IPS DF 4.7 (cell line): ENCODE measurements around the gene COLGALT1.
"Not testable (repeated sequence)": the region's sequence is repeated elsewhere in the genome, so short reads cannot be mapped to it uniquely, and the experiment has no call there.

Experiments
- DNase-seq: peaks from one replicate; pipeline ENCODE4 v3.0.0-alpha.2; 2013; ENCODE audit warnings: low spot score; ENCODE audit errors: extremely low read depth

The COLGALT1 gene

GRCh38 chr19:17532557-17532956 is 22.9 kb upstream of the COLGALT1 start:
- no peak for DNase-seq

- DNase-seq = no peak
Observed at GRCh38 chr19:17534767-17535166, 20.7 kb upstream of the COLGALT1 start.

GRCh38 chr19:17536955-17537354 is 18.5 kb upstream of the COLGALT1 start:
- DNase-seq = no peak

- DNase-seq = no peak
Observed at GRCh38 chr19:17538684-17539237, 16.7 kb upstream of the COLGALT1 start.

GRCh38 chr19:17539238-17540117 is 16.0 kb upstream of the COLGALT1 start:
- peak; percentile 92 for DNase-seq

- DNase-seq = no peak
Observed at GRCh38 chr19:17540174-17540573, 15.3 kb upstream of the COLGALT1 start.

GRCh38 chr19:17541184-17541759 is 14.2 kb upstream of the COLGALT1 start:
- DNase-seq = no peak

- DNase-seq = no peak
Observed at GRCh38 chr19:17542042-17542441, 13.4 kb upstream of the COLGALT1 start.

- DNase-seq = no peak
Observed at GRCh38 chr19:17542793-17543582, 12.5 kb upstream of the COLGALT1 start.

- DNase-seq = no peak
Observed at GRCh38 chr19:17543986-17544385, 11.5 kb upstream of the COLGALT1 start.

- DNase-seq = no peak
Observed at GRCh38 chr19:17544418-17544817, 11.0 kb upstream of the COLGALT1 start.

GRCh38 chr19:17548145-17548544 is 7.3 kb upstream of the COLGALT1 start:
- DNase-seq = no peak

- no peak for DNase-seq
Observed at GRCh38 chr19:17549085-17549740, 6.2 kb upstream of the COLGALT1 start.

GRCh38 chr19:17550076-17550667 is 5.3 kb upstream of the COLGALT1 start:
- DNase-seq = no peak

- not testable (repeated sequence) for DNase-seq
Observed at GRCh38 chr19:17552735-17553134, 2.7 kb upstream of the COLGALT1 start.

- no peak for DNase-seq
Observed at GRCh38 chr19:17553256-17553655, 2.2 kb upstream of the COLGALT1 start.

- DNase-seq = no peak
Observed at GRCh38 chr19:17554968-17555479, 425 bp upstream of the COLGALT1 start.

- no peak for DNase-seq
Observed at GRCh38 chr19:17555929-17556813, 722 bp downstream of the COLGALT1 start.

- no peak for DNase-seq
Observed at GRCh38 chr19:17556995-17557394, 1.5 kb downstream of the COLGALT1 start.

GRCh38 chr19:17557466-17557865 is 2.0 kb downstream of the COLGALT1 start:
- DNase-seq = no peak
